ENCODE measurements around the gene DIS3L2. TPM values are rescaled to one million over a fixed set of nuclear protein-coding genes. Genes with fewer than 3 reads are reported as not detected.
"Not testable (repeated sequence)": the region's sequence is repeated elsewhere in the genome, so short reads cannot be mapped to it uniquely, and the experiment has no call there.

Gene DIS3L2
- total RNA-seq, 1 experiment from 2014 or later: 39.1 TPM

GRCh38 chr2:232363784-232364615 is 402.5 kb downstream of the DIS3L2 start:
- Histone ChIP-seq H3K4me1 (replicated peaks; ENCODE audit: insufficient read depth) (peaks cover 12% of the 10 kb centered on the region), H3F3A (ENCODE audit: insufficient read depth, low read depth) (no peaks in the 10 kb centered on the region), H3K9me2 (ENCODE audit: insufficient read depth) (no peaks in the 10 kb centered on the region), H2AFZ (no peak overlapping the region), H3K9me3 (ENCODE audit: insufficient read depth, low read depth) (no peaks in the 10 kb centered on the region), H4K20me1 (ENCODE audit: insufficient read depth) (no peaks in the 10 kb centered on the region), H3K36me3 (ENCODE audit: low read depth) (no peaks in the 10 kb centered on the region), H3K4me2 (no peak overlapping the region), H3K4me3 (no peak overlapping the region), H3K79me2 (ENCODE audit: low read depth) (no peaks in the 10 kb centered on the region), H3K27ac (no peak overlapping the region), H3K27me3 (ENCODE audit: insufficient read depth, low read depth) (no peaks in the 10 kb centered on the region)
- ChIA-PET CTCF (interaction anchor here (0.5 to 1.0 kb wide), 4 partner anchors 14 to 1894 kb away, joined by 3 to 7 read pairs (median 4); partner anchors contain the start of gene ALPP), POLR2A (ENCODE audit: unreplicated experiment) (interaction anchor here (0.7 kb wide), 1 partner anchor 15 kb away, joined by 3 read pairs; the partner anchor contains the start of gene ALPP)
- no peak for TF ChIP-seq CTCF (conservative IDR thresholded peaks at IDR 0.05)
- no TSS peak for BruUV-seq (replicated peaks)
- intact Hi-C loops (cut with micrococcal nuclease; ENCODE audit: unreplicated experiment): loop anchor here (2.0 kb wide), 1 partner anchor 21 kb away; no protein-coding TSS in a partner anchor
- no peak for DNase-seq

GRCh38 chr2:232364806-232365594 is 403.5 kb downstream of the DIS3L2 start:
- H3K9me2 ChIP-seq (ENCODE audit: insufficient read depth); H2AFZ ChIP-seq; H3K27me3 ChIP-seq (ENCODE audit: insufficient read depth, low read depth); H4K20me1 ChIP-seq (ENCODE audit: insufficient read depth); H3K79me2 ChIP-seq (ENCODE audit: low read depth); H3F3A ChIP-seq (ENCODE audit: insufficient read depth, low read depth); H3K4me3 ChIP-seq; H3K36me3 ChIP-seq (ENCODE audit: low read depth); DNase-seq; H3K9me3 ChIP-seq (ENCODE audit: insufficient read depth, low read depth); BruUV-seq (replicated peaks): not testable (repeated sequence)
- ChIA-PET CTCF (interaction anchor here (0.6 to 1.7 kb wide), 4 partner anchors 13 to 802 kb away, joined by 3 to 7 read pairs (median 4); partner anchors contain the start of gene ALPP), POLR2A (ENCODE audit: unreplicated experiment) (interaction anchor here (0.6 kb wide), 2 partner anchors 12 to 21 kb away, joined by 3 to 31 read pairs; no protein-coding TSS in a partner anchor)
- intact Hi-C loops (cut with micrococcal nuclease; ENCODE audit: unreplicated experiment): loop anchor here (2.0 to 5.0 kb wide), 3 partner anchors 20 to 72 kb away; no protein-coding TSS in a partner anchor
- peaks cover 12% of the 10 kb centered on the region for H3K4me1 ChIP-seq (replicated peaks; ENCODE audit: insufficient read depth)
- peak overlapping the region; percentile 52 for H3K27ac ChIP-seq
- H3K4me2 ChIP-seq: peak overlapping the region; percentile 61

GRCh38 chr2:232365621-232366321 is 404.3 kb downstream of the DIS3L2 start:
- H4K20me1 ChIP-seq (ENCODE audit: insufficient read depth): no peaks in the 10 kb centered on the region
- H3K4me1 ChIP-seq (replicated peaks; ENCODE audit: insufficient read depth): peaks cover 12% of the 10 kb centered on the region
- TF ChIP-seq EZH2 (IDR thresholded peaks at IDR 0.05; ENCODE audit: low read depth) (no peak), CTCF (conservative IDR thresholded peaks at IDR 0.05) (peak; percentile 72)
- no peaks in the 10 kb centered on the region for H3K9me2 ChIP-seq (ENCODE audit: insufficient read depth)
- H2AFZ ChIP-seq: no peak overlapping the region
- H3K4me3 ChIP-seq: no peak overlapping the region
- no peaks in the 10 kb centered on the region for H3K36me3 ChIP-seq (ENCODE audit: low read depth)
- no TSS peak for BruUV-seq (replicated peaks)
- ChIA-PET CTCF (interaction anchor here (0.8 to 1.7 kb wide), 2 partner anchors 30 to 31 kb away, joined by 3 to 5 read pairs; no protein-coding TSS in a partner anchor), POLR2A (ENCODE audit: unreplicated experiment) (interaction anchor here (0.6 to 0.7 kb wide), 4 partner anchors 11 to 580 kb away, joined by 3 to 31 read pairs (median 4); no protein-coding TSS in a partner anchor)
- peak overlapping the region; percentile 52 for H3K27ac ChIP-seq
- no peaks in the 10 kb centered on the region for H3F3A ChIP-seq (ENCODE audit: insufficient read depth, low read depth)
- peak overlapping the region; percentile 61 for H3K4me2 ChIP-seq
- intact Hi-C loops (cut with micrococcal nuclease; ENCODE audit: unreplicated experiment): loop anchor here (2.0 to 5.0 kb wide), 3 partner anchors 19 to 72 kb away; no protein-coding TSS in a partner anchor
- H3K27me3 ChIP-seq (ENCODE audit: insufficient read depth, low read depth): no peaks in the 10 kb centered on the region
- peak; percentile 78 to 84 for DNase-seq
- H3K9me3 ChIP-seq (ENCODE audit: insufficient read depth, low read depth): no peaks in the 10 kb centered on the region
- no peaks in the 10 kb centered on the region for H3K79me2 ChIP-seq (ENCODE audit: low read depth)

- ChIA-PET CTCF (interaction anchor here (0.8 to 1.7 kb wide), 2 partner anchors 30 to 31 kb away, joined by 3 to 5 read pairs; no protein-coding TSS in a partner anchor), POLR2A (ENCODE audit: unreplicated experiment) (interaction anchor here (0.7 kb wide), 1 partner anchor 581 kb away, joined by 3 read pairs; no protein-coding TSS in a partner anchor)
- H3F3A ChIP-seq (ENCODE audit: insufficient read depth, low read depth); DNase-seq; H3K27me3 ChIP-seq (ENCODE audit: insufficient read depth, low read depth); H3K4me2 ChIP-seq; BruUV-seq (replicated peaks); H3K79me2 ChIP-seq (ENCODE audit: low read depth); H2AFZ ChIP-seq; H3K36me3 ChIP-seq (ENCODE audit: low read depth); H3K9me3 ChIP-seq (ENCODE audit: insufficient read depth, low read depth); H3K4me3 ChIP-seq; H4K20me1 ChIP-seq (ENCODE audit: insufficient read depth); H3K27ac ChIP-seq; H3K9me2 ChIP-seq (ENCODE audit: insufficient read depth): not testable (repeated sequence)
- intact Hi-C loops (cut with micrococcal nuclease; ENCODE audit: unreplicated experiment): loop anchor here (5.0 kb wide), 2 partner anchors 56 to 71 kb away; no protein-coding TSS in a partner anchor
- H3K4me1 ChIP-seq (replicated peaks; ENCODE audit: insufficient read depth): peaks cover 12% of the 10 kb centered on the region
These were observed 404.9 kb downstream of the DIS3L2 start for GRCh38 chr2:232366461-232366860.
